Mammary epithelial cell (primary cell): Measurements from ENCODE around the gene CTCFL.

Experiments used
- EZH2 ChIP-seq: IDR thresholded peaks from 2 replicates; pipeline ENCODE4 v1.6.1; 2012; ENCODE audit warnings: low read length, inconsistent platforms, borderline replicate concordance
- TF ChIP-seq, protein P1 (sequence below), 2 donors: IDR thresholded peaks in 1 of 2; conservative IDR thresholded peaks in 1 of 2; 2 replicates each; pipeline ENCODE4 v1.5.1; 2011 to 2012; ENCODE audit warnings: inconsistent platforms in 2 of 2, low read length in 2 of 2, mild to moderate bottlenecking in 2 of 2, control low read depth in 1 of 2, low read depth in 1 of 2; ENCODE audit not compliant: insufficient read depth in 1 of 2; ENCODE audit errors: extremely low read depth in 1 of 2

DNA sequence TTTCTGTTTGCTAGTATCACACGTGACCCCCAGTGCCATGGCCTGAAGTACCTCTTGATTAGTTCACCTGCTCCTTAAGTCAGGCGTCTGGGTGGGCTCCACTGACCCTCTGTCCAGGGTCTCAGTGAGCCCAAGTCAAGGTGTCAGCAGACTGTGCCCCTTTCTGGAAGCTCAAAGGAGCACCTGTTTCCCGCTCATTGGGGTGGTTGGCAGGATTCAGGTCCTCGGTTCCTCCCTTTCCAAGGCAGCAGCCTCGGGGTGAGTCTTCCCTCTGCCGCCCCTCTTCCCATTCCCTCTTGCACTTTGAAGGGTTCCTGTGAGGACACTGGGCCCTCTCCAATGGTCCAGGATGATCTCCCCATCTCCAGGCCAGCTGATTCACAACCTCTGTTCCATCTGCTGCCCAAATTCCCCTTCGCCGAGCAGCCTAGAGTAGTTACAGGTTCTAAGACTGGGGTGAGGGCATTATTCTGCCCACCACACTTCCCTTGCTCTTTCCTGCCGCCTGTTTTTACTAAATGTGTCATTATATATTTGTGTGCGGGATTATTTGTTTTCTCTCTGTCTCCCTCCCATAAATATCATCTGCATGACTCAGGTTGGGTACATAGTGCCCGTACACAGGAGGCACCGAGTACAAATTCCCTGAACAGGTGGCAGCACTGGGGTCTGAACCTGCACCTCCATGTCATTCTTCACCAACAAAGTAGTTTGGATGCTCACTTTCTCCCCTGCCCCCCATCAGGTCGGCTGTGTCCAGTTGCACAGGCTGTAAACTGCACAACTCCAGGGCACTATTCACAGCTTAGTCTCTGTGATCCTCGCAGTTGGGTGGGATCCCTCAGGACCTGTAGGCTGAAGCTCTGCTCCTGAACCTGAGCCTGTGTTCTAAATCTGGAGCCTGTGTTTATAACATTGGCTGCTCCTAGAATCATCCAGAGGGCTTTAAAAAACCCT is 75.3 kb downstream of the CTCFL start:
- TF ChIP-seq, protein P1, sequence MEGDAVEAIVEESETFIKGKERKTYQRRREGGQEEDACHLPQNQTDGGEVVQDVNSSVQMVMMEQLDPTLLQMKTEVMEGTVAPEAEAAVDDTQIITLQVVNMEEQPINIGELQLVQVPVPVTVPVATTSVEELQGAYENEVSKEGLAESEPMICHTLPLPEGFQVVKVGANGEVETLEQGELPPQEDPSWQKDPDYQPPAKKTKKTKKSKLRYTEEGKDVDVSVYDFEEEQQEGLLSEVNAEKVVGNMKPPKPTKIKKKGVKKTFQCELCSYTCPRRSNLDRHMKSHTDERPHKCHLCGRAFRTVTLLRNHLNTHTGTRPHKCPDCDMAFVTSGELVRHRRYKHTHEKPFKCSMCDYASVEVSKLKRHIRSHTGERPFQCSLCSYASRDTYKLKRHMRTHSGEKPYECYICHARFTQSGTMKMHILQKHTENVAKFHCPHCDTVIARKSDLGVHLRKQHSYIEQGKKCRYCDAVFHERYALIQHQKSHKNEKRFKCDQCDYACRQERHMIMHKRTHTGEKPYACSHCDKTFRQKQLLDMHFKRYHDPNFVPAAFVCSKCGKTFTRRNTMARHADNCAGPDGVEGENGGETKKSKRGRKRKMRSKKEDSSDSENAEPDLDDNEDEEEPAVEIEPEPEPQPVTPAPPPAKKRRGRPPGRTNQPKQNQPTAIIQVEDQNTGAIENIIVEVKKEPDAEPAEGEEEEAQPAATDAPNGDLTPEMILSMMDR (conservative IDR thresholded peaks at IDR 0.05 in 1 of 2, IDR thresholded peaks at IDR 0.05 in 1 of 2; ENCODE audit: extremely low read depth in 1 of 2, insufficient read depth in 1 of 2, low read depth in 1 of 2, low read length in 2 of 2) = no peak
- TF ChIP-seq EZH2 = no peak
